Activated naive CD4-positive, alpha-beta T cell treated with anti-CD3 and anti-CD28 coated beads for 36 hours (primary cell): ENCODE results near the gene MUC6. TPM values are rescaled to one million over a fixed set of nuclear protein-coding genes. Genes with fewer than 3 reads are reported as not detected.

Source experiments
- CTCF ChIA-PET: fragments of 350-600 bp; sonication (Branson Sonifier 250); formaldehyde crosslinking; loops from one replicate; lab custom pipeline; 2021; ENCODE audit warnings: antibody characterized with exemption; lab: Charles Lee
- DNase-seq: peaks from one replicate; pipeline ENCODE4 v3.0.0-alpha.2; 2020
- H3K27ac Mint-ChIP-seq: one replicate; pipeline ENCODE4 v1.8.0; 2021; ENCODE audit warnings: mild to moderate bottlenecking, mixed read lengths
- H3K27me3 Mint-ChIP-seq: one replicate; pipeline ENCODE4 v1.8.0; 2021; ENCODE audit warnings: low read depth, mixed read lengths
- H3K36me3 Mint-ChIP-seq: one replicate; pipeline ENCODE4 v1.8.0; 2021; ENCODE audit warnings: low read depth, mixed read lengths
- H3K4me1 Mint-ChIP-seq: one replicate; pipeline ENCODE4 v1.8.0; 2021; ENCODE audit warnings: low read depth, mixed read lengths
- H3K4me3 Mint-ChIP-seq: one replicate; pipeline ENCODE4 v1.8.0; 2021; ENCODE audit warnings: mild to moderate bottlenecking, moderate library complexity, mixed read lengths
- H3K9me3 Mint-ChIP-seq: one replicate; pipeline ENCODE4 v1.8.0; 2021; ENCODE audit warnings: mixed read lengths
- intact Hi-C: fragments of 100-400 bp; cut with micrococcal nuclease; formaldehyde crosslinking; loops from one replicate; pipeline ENCODE4 v1.15.1; 2023
- total RNA-seq, 2 experiments: library from RNA; stranded (reverse); gene quantifications; one replicate each; pipeline ENCODE4 v1.2.3, GENCODE V29; 2021

MUC6 gene
- total RNA-seq, 2 experiments from 2014 or later = not detected

DNA sequence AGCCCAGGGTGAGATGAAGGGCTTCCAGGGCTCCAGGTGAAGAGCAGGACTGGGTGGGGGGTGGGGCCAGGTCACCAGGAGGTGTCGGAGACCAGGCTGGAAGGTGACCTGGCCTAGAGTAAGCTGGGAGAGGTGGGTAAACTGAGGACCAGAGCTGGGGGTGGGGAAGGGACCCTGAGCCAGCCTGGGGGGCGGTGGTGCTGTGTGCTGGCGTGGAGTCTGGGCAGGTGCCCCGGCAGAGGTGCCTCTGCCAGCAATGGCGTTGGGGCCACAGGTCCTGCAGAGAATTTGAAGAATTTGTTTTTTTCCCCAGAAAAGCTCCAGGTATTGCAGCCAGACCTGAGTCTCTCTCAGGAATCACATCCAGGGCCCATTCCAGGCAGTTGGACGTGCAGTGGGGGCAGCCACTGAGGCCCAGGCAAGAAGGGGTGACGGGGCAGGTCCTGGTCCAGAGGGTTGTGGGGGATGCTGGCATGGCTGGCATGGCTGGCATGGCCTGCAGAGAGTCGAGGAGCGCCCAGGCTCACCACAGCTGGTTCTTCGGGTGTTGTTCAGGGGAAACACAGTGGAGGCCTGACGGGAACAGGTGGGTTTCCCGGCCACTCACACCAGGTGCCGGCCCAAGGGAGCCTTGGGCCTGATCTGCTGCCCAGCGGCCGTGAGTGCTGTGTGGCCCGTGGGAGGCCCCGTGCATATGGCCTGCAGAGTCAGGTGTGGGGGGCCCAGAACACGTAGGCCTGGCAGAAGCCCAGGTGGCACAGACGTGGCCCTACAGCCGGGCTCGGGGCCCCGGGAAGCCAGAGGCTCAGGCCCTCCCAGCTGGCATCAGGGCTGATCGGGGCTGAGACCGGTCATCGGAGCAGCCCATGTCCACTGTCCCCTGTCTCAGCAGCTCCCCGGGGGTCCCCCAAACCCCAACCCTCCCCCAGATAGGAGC lies 6.4 kb upstream of the MUC6 start:
- Mint-ChIP-seq H3K9me3 (no peaks in the 10 kb centered on the region), H3K36me3 (no peaks in the 10 kb centered on the region), H3K27ac (no peak overlapping the region), H3K27me3 (peaks cover 12% of the 10 kb centered on the region), H3K4me1 (no peaks in the 10 kb centered on the region), H3K4me3 (no peak overlapping the region)
- DNase-seq = no peak
- intact Hi-C loops = no loop called here
- CTCF ChIA-PET = no interaction called here

DNA sequence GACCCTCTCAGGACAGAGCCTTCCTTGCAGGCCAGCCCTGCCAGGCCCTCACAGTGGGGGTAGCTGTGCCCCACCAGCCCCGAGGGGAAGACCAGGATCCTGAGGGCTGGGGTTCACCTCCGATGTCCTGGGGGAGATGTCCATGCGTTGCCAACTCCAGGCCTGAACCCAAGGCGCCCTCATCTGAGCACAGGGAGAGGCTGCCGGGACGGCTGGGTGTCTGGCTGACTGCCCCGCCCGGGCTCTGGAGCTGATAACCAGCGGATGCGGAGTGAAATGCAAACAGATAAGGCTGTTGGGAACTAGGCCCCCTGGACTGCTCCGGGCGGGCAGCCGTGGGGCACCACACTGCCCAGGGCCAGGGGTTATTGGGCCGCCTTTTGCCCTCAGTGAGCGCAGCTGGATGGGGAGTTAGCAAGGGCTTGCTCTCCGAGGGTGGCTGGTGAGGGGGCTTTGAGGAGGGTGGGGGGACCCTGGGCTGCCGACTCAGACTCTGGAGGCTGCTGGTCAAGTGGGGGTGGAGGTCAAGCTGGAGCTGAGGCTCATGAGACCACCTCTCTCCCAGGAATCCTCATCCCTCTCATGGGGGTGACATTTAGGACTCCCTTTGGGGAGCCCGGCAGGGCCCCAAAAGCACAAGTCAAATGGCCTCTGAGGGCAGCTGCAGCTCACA lies 5.6 kb upstream of the MUC6 start:
- Mint-ChIP-seq H3K36me3 (no peaks in the 10 kb centered on the region), H3K4me1 (no peaks in the 10 kb centered on the region), H3K27me3 (peaks cover 6% of the 10 kb centered on the region), H3K27ac (no peak overlapping the region), H3K4me3 (no peak overlapping the region), H3K9me3 (no peaks in the 10 kb centered on the region)
- intact Hi-C loops = no loop called here
- CTCF ChIA-PET = no interaction called here
- no peak for DNase-seq

DNA sequence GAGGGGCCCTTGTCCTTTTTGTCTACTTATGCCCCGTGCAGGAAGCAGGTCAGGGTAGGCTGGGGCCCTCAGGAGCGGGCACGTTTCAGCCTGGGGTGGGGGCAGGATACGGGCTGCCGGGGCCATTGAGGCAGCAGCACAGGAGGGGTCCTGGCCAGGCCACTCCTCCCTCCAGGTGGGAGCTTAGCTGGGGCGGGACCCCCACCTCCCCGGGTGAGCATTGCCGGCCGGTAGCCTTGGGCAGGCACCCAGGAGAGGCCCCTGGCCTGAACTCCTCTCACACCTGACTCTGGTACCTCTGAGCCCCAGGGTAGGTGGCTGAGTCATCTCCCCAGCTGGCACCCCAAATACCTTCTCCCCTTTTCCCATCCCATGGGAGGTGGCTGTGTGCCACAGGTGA lies 5.0 kb upstream of the MUC6 start:
- intact Hi-C loops = no loop called here
- DNase-seq = no peak
- Mint-ChIP-seq H3K4me3 (no peak overlapping the region), H3K27me3 (peaks cover 3% of the 10 kb centered on the region), H3K27ac (no peak overlapping the region), H3K9me3 (no peaks in the 10 kb centered on the region), H3K4me1 (no peaks in the 10 kb centered on the region), H3K36me3 (no peaks in the 10 kb centered on the region)
- CTCF ChIA-PET = no interaction called here

DNA sequence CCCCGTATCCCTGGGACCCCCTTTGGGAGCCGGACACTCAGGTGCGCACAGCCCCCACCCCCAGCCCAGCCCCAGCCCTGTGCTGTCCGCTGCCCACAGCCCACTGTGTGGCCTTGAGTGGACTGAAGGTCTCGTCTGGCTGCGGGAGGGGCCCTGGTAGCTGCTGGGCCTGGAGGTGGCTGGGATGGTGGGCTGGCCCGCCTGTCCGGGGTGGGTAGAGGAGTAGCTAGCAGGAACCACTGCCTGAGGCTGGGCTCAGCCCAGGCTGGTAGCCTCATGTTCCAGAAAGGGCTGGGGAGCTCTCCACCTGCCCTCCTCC lies 4.6 kb upstream of the MUC6 start:
- H3K27ac Mint-ChIP-seq = no peak overlapping the region
- no peak overlapping the region for H3K4me3 Mint-ChIP-seq
- H3K9me3 Mint-ChIP-seq = no peaks in the 10 kb centered on the region
- no peaks in the 10 kb centered on the region for H3K4me1 Mint-ChIP-seq
- no peak for DNase-seq
- H3K27me3 Mint-ChIP-seq = peaks cover under 1% of the 10 kb centered on the region
- CTCF ChIA-PET = no interaction called here
- no peaks in the 10 kb centered on the region for H3K36me3 Mint-ChIP-seq
- intact Hi-C loops = no loop called here

DNA sequence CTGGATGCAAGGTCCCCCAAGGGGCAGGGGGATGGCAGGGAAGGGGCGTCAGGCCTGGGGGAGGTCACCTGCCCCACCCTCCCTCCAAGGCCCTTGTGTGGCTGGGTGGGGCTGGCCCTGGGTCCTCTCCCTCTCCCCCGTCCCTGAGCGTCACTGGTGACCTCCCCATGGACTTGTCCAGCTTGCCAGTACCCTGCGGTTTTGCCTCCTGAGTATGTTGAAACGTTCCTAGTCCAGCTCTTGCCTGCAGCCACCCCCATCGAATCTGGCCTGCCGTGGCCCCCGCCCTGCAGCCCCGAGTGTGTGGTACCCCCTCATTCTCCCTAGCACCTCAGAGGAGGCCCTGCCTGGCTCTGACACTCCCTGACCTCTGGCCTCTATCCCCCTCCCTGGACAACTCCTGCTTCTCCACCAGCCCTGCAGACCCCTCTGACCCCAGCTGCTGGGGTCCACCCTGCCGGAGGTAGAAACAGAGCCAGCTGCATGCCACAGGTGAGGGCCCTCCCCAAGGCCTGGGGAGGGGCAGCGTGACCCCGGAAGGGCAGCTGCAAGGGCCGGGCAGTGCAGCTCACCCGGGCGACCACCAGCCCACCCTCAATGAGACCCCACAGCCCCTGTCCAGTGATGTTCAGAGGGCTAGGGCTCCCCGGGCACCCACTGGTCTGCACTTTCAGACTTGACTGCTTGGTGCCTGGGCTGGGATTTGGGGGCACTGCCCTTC lies 4.1 kb upstream of the MUC6 start:
- intact Hi-C loops = no loop called here
- H3K36me3 Mint-ChIP-seq = no peaks in the 10 kb centered on the region
- H3K27me3 Mint-ChIP-seq = no peaks in the 10 kb centered on the region
- no peaks in the 10 kb centered on the region for H3K9me3 Mint-ChIP-seq
- no peak overlapping the region for H3K4me3 Mint-ChIP-seq
- DNase-seq = no peak
- no peaks in the 10 kb centered on the region for H3K4me1 Mint-ChIP-seq
- CTCF ChIA-PET = no interaction called here
- no peak overlapping the region for H3K27ac Mint-ChIP-seq

DNA sequence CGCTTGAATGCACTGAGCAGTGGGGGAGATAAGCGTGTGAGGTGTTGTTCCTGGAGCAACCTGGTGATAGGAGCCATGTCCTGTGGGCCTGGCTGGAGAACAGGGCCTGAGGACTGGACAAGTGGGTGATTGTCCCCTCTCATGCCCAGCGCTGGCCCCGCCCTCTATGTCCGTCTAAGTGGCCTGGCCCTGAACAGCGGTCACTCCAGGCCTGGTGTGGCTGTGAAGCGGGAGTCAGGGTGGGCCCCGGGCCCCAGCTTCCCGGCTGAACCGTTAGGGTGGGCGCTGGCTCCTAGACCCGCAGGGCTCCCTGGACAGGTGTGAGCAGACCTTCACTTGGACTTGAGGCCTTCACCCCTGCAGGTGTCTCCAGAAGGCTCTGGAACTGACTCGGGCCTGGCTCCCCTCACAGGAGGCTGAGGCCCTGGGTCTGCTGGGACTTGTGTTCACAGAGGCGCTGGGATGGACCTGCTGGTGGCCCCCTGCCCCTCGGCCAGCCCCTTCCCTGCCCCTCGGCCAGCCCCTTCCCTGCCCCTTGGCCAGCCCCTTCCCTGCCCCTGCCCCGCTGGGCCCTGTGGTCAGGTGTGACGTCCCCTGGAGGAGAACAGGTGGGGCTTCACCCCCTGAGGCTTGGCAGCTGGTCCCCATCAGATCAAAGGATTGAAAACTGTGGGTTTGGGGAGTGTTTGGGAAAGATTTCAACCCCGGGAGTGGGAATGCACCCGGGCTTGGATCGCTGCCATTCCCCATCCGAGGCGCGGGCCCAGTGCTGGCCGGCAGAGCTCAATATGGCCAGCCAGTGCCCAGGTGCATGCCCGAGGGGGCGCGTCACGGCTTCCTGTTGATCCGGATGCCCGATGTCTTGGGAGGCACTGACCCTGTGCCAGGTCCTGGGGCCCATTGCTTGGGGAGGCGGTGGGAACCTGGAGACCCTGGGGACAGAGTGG lies 3.2 kb upstream of the MUC6 start:
- Mint-ChIP-seq H3K4me3 (no peak overlapping the region), H3K36me3 (no peaks in the 10 kb centered on the region), H3K27me3 (no peaks in the 10 kb centered on the region), H3K9me3 (no peaks in the 10 kb centered on the region), H3K4me1 (no peaks in the 10 kb centered on the region), H3K27ac (no peak overlapping the region)
- CTCF ChIA-PET = no interaction called here
- intact Hi-C loops = no loop called here
- no peak for DNase-seq

DNA sequence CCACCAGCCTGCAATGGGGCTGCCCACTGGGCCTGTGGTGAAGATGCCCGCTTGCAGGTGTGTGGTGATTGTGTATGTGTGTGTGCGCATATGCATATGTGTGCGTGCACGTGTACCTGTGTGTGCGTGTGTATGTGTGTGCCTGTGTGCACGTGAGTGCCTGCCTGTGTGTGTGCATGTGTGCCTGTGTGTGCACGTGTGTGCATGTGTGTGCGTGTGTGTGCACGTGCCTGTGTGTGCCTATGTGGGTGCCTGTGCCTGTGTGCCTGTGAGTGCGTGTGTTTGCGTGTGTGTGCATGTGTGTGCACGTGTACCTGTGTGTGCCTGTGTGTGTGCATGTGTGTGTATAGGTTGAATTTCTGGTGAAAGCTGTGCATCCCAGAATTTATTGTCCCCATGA lies 2.4 kb upstream of the MUC6 start:
- Mint-ChIP-seq H3K9me3 (no peaks in the 10 kb centered on the region), H3K27me3 (no peaks in the 10 kb centered on the region), H3K27ac (no peak overlapping the region), H3K4me1 (no peaks in the 10 kb centered on the region), H3K4me3 (no peak overlapping the region), H3K36me3 (no peaks in the 10 kb centered on the region)
- CTCF ChIA-PET = no interaction called here
- no peak for DNase-seq
- intact Hi-C loops = no loop called here

DNA sequence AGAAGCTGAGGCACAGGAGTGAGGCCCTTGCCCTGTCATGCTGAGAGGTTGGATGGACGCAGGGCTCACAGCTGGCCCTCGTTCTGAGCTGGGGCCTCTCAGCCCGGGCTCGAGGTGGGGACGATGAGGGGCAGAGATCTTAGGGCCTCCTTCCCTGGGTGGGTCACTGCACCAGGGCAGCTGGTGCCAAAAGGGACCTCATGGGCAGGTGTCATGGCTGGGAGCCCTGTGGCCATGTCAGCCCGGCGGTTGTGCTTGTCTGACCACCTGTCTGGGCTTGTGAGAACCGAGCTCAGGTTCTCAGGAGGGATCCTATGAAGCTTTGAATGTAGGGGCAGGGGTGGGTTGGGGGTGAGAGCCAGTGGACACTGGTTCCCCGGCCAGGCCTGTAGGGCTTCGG lies 1.8 kb upstream of the MUC6 start:
- Mint-ChIP-seq H3K27me3 (no peaks in the 10 kb centered on the region), H3K4me3 (no peak overlapping the region), H3K27ac (no peak overlapping the region), H3K4me1 (no peaks in the 10 kb centered on the region), H3K36me3 (no peaks in the 10 kb centered on the region), H3K9me3 (no peaks in the 10 kb centered on the region)
- CTCF ChIA-PET = interaction anchor here (0.6 kb wide), 1 partner anchor 769 kb away, joined by 3 read pairs; no protein-coding TSS in a partner anchor
- DNase-seq = no peak
- intact Hi-C loops = no loop called here

DNA sequence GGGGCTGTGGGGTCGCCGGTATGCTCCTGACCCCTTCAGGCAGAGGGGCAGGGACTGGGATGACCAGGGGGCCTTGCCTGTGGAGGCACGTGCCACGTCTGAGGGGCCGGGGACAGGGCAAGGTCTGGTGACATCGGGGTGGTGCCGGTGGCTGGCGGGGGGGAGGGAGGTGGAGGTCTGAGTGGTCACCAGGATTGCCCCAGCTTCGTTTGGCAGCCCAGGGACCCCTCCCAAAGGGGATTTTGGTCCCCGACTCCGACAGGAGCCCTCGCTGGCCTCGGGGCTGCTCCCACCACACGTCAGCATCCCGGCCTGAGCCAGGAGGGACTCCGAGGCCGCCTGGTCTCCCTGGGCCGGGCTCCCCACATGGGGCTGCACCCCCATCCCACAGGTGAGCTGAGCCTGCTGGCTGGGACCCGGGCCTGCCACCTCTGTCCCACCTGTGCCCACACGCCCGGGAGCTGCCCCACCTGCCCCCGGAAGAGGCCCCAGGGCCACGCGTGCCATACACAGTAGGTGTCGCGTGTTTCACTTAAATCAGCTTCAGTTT lies 1.1 kb upstream of the MUC6 start:
- Mint-ChIP-seq H3K4me1 (no peaks in the 10 kb centered on the region), H3K27ac (no peak overlapping the region)
- CTCF ChIA-PET = interaction anchor here (0.6 kb wide), 1 partner anchor 770 kb away, joined by 3 read pairs; no protein-coding TSS in a partner anchor

DNA sequence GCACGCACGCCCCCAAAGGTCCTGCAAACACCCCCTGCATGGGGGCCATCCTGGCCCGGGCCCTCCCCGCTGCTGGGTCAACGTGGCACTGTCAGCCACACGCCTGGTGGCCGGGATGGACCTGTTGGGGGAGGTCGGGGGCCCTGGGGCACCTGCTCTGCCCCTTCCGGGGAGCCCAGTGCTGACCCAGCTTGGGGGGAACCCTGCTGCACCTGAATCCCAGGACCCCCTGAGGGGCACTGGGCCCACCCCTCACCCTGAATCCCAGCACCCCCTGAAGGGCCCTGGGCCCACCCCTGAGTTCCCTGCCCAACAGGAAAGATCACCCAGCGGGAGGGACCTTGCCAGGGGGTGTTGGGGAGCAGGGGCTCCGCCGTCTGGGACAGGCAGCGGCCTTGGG lies 413 bp upstream of the MUC6 start:
- CTCF ChIA-PET = no interaction called here
- DNase-seq = no peak
- peaks cover 3% of the 10 kb centered on the region for H3K9me3 Mint-ChIP-seq
- H3K27me3 Mint-ChIP-seq = no peaks in the 10 kb centered on the region
- no peak overlapping the region for H3K4me3 Mint-ChIP-seq
- intact Hi-C loops = no loop called here
- H3K4me1 Mint-ChIP-seq = no peaks in the 10 kb centered on the region
- H3K36me3 Mint-ChIP-seq = no peaks in the 10 kb centered on the region
- no peak overlapping the region for H3K27ac Mint-ChIP-seq

More for the DNA sequence above, 1.1 kb upstream of the MUC6 start:
- Mint-ChIP-seq H3K36me3 (no peaks in the 10 kb centered on the region), H3K9me3 (no peaks in the 10 kb centered on the region), H3K27me3 (no peaks in the 10 kb centered on the region), H3K4me3 (no peak overlapping the region)
- DNase-seq = no peak
- intact Hi-C loops = no loop called here

DNA sequence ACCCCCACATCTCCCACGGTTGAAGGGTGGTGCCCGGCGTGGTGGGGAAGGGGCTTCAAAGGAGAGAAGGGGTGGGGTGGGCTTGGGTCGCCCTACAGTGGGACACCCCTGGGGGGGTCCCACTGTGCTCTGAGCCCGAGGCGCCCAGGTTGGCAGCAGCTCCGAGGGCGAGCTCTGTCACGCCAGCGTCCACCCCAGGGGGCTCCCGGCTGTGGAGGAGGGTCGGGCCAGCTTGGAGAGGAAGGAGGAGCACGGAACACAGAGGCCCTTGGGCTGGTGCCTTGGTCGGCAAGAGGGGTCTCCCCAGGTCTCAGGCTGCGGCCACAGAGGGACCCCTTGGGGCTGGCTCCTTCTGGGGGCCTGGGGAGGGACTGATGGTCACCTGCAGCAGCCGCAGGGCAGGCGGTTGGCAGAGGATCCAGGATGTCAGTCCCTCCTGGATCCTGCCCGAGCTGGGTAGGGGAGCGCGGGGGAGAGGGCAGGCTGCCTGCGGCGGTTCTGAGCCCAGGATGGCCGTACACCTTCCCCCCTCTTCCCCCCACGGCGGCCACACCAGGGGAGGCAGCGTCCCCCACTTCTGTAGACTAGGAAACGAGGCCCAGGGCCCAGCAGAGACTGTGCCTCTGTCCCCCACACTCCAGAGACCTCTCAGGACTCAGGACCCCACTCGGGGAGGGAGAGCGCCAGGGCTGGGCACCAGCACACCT lies 788 bp downstream of the MUC6 start:
- Mint-ChIP-seq H3K27me3 (no peaks in the 10 kb centered on the region), H3K4me1 (no peaks in the 10 kb centered on the region), H3K9me3 (peaks cover 3% of the 10 kb centered on the region), H3K4me3 (no peak overlapping the region), H3K36me3 (no peaks in the 10 kb centered on the region), H3K27ac (no peak overlapping the region)
- CTCF ChIA-PET = no interaction called here
- no peak for DNase-seq
- intact Hi-C loops = no loop called here
